Heart left ventricle (tissue), 16 donors: ENCODE data around the gene HELZ2. TPM values are rescaled to one million over a fixed set of nuclear protein-coding genes. Genes with fewer than 3 reads are reported as not detected.
A peak's percentile ranks its signal among the peaks of the same experiment; 100 is the strongest.

Experiments
- ATAC-seq, 4 donors: fragments of 200-7000 bp; cut with Tn5 transposase; one replicate each; pipeline ENCODE4 v1.9.1; 2020 to 2022; ENCODE audit warnings: moderate library complexity in 4 of 4, mild to moderate bottlenecking in 3 of 4, moderate number of reproducible peaks in 1 of 4
- DNase-seq, 5 donors: peaks; one replicate each; pipeline ENCODE4 v3.0.0-alpha.2; 2020
- H3K27ac ChIP-seq, 12 donors: fragments of 200-600 bp; sonication (generic) in 4 of 12; one replicate each; pipeline versions ENCODE4 v1.5.0 to v1.8.0; 2016 to 2022; ENCODE audit warnings: mild to moderate bottlenecking in 2 of 12
- H3K27me3 ChIP-seq, 9 donors: fragments of 200-600 bp; sonication (generic) in 2 of 9; one replicate each; pipeline versions ENCODE4 v1.5.1 to v1.8.0; 2016 to 2022; ENCODE audit warnings: mild to moderate bottlenecking in 3 of 9
- H3K36me3 ChIP-seq, 9 donors: fragments of 200-600 bp; sonication (generic) in 2 of 9; one replicate each; pipeline versions ENCODE4 v1.5.0 to v1.8.0; 2018 to 2022; ENCODE audit warnings: mild to moderate bottlenecking in 2 of 9
- H3K4me1 ChIP-seq, 12 donors: fragments of 200-600 bp; sonication (generic) in 4 of 12; one replicate each; pipeline versions ENCODE4 v1.5.0 to v1.8.0; 2016 to 2022; ENCODE audit warnings: mild to moderate bottlenecking in 3 of 12
- H3K4me3 ChIP-seq, 12 donors: fragments of 200-600 bp; sonication (generic) in 4 of 12; one replicate each; pipeline versions ENCODE4 v1.5.0 to v1.8.0; 2017 to 2022; ENCODE audit warnings: mild to moderate bottlenecking in 9 of 12, moderate library complexity in 4 of 12
- H3K9me3 ChIP-seq, 12 donors: fragments of 200-600 bp; sonication (generic) in 4 of 12; one replicate each; pipeline versions ENCODE4 v1.5.0 to v1.8.0; 2016 to 2022; ENCODE audit warnings: mild to moderate bottlenecking in 1 of 12
- POLR2A ChIP-seq, 2 donors: fragments of 450-650 bp; IDR thresholded peaks; one replicate each; pipeline ENCODE4 v1.6.1; 2017; ENCODE audit warnings: antibody characterized with exemption in 2 of 2, mild to moderate bottlenecking in 2 of 2, moderate library complexity in 2 of 2
- WGBS, 4 donors: extraction: QIAGEN DNeasy Blood & Tissue Kit in 2 of 4; methylation state at CpG; one replicate each; pipeline versions ENCODE4 v1.1.5 to v1.1.7; 2013 to 2018; 5-methylcytosine and 5-hydroxymethylcytosine counted together
- intact Hi-C, 10 donors: fragments of 100-400 bp; cut with DNase I; formaldehyde crosslinking; loops; one replicate each; pipeline versions ENCODE4 v1.11.1 to v1.14.2; 2022
- polyA plus RNA-seq, 2 donors: library from polyadenylated mRNA; stranded (reverse); fragments of 200-250 nt; gene quantifications; one replicate each; pipeline ENCODE4 v1.2.3, GENCODE V29; 2013
- total RNA-seq, 9 donors: library from RNA; depleted of rRNA in 2 of 9; stranded (reverse); fragments of >200 nt in 2 of 9; fragmentation: NEBNext Ultra II Directional in 3 of 9; extraction: Animal tissue kit (Norgen Biotek cat#: 25700) in 3 of 9; gene quantifications; one replicate each; pipeline versions ENCODE4 v1.1.0 to v1.2.4, GENCODE V29; 2016 to 2023
- TF ChIP-seq, protein P1 (sequence below), 12 donors: fragments of 200-600 bp; sonication (generic) in 4 of 12; IDR thresholded peaks; one replicate each; pipeline versions ENCODE4 v1.5.0 to v1.8.0; 2018 to 2022; ENCODE audit warnings: antibody characterized with exemption in 12 of 12, mild to moderate bottlenecking in 5 of 12
- donor health status: ischemic (EF 13 %, LVEDD 7.1; RV severe dilation, severe dysfunction).
- donor health status: healthy with polysubstance abuse.
- donor health status: DM: no; HTN: yes; CAD: no.
- donor health status: DM: no; HTN: no; CAD: no.
- donor health status: ischemic (EF 25% LVEDD 6.9; RV normal size, moderate dysfunction).
- donor health status: ischemic (EF 25% LVEDD 5.7; RV mildly dilated, moderate dysfunction).
- donor health status: healthy.
- donor health status: DM: yes; HTN: yes; CAD: no.
- donor health status: ischemic (EF 35%, LVEDD 5.7; RV mildly dilated, moderate dysfunction).
- donor health status: nonischemic (EF 11% LVEDD 7.7; RV severe dilation, severe dysfunction).
- donor health status: DM: yes; HTN: yes; CAD: no.
- donor health status: PGD.
- donor health status: ischemic (EF 29% LVEDD 5.4; RV normal size, mild dysfunction).
- donor health status: nonischemic (EF 23%, LVEDD 6.1; RV moderate dilation, normal function).

The HELZ2 gene
- total and polyA plus RNA-seq, 11 donors, result 7.2 to 34.6 (median 20.2) TPM

DNA sequence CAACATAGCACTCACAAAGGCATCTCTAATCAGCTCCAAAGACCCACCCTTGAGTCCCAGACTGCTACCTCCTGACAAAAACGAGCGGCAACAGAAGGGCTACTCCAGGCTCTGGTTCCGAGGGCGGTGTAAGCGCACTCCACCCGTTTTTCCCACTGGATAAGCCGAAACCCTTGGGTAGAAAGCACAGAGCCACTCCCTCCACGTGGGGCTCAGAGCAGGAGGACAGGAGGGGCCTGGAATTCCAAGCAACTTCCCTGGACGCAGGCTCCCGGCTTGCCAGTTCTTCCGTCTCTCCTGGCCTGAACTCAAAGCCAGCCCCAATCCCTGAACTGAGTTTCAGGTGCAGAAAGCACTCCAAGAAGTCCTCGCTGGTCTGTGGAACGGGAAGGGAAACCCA lies 45.5 kb upstream of the HELZ2 start:
- no peaks in the 10 kb centered on the region for H3K27me3 ChIP-seq
- H3K36me3 ChIP-seq, result peaks cover 0 to 57% (median 44%) of the 10 kb centered on the region in 9 donors
- TF ChIP-seq, protein P1, sequence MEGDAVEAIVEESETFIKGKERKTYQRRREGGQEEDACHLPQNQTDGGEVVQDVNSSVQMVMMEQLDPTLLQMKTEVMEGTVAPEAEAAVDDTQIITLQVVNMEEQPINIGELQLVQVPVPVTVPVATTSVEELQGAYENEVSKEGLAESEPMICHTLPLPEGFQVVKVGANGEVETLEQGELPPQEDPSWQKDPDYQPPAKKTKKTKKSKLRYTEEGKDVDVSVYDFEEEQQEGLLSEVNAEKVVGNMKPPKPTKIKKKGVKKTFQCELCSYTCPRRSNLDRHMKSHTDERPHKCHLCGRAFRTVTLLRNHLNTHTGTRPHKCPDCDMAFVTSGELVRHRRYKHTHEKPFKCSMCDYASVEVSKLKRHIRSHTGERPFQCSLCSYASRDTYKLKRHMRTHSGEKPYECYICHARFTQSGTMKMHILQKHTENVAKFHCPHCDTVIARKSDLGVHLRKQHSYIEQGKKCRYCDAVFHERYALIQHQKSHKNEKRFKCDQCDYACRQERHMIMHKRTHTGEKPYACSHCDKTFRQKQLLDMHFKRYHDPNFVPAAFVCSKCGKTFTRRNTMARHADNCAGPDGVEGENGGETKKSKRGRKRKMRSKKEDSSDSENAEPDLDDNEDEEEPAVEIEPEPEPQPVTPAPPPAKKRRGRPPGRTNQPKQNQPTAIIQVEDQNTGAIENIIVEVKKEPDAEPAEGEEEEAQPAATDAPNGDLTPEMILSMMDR (IDR thresholded peaks at IDR 0.05), result no peak
- no peak for TF ChIP-seq POLR2A (IDR thresholded peaks at IDR 0.05)
- 83 to 87% (median 85%) methylated on average over 13 of the region's 13 CpGs for WGBS, 4 donors
- H3K4me3 ChIP-seq, result no peak overlapping the region
- ATAC-seq (no peak), DNase-seq (peak in 2 of 5 donors; percentile 4 to 36)
- intact Hi-C loops, result loop anchor here in 2 of 10 donors (10.0 kb wide), 2 partner anchors 75 to 355 kb away; partner anchors contain the start of genes SAMD10 (in 1 of the 2) and SRMS (in 1 of the 2)
- no peaks in the 10 kb centered on the region for H3K9me3 ChIP-seq
- no peak overlapping the region for H3K27ac ChIP-seq
- H3K4me1 ChIP-seq, result no peaks in the 10 kb centered on the region

DNA sequence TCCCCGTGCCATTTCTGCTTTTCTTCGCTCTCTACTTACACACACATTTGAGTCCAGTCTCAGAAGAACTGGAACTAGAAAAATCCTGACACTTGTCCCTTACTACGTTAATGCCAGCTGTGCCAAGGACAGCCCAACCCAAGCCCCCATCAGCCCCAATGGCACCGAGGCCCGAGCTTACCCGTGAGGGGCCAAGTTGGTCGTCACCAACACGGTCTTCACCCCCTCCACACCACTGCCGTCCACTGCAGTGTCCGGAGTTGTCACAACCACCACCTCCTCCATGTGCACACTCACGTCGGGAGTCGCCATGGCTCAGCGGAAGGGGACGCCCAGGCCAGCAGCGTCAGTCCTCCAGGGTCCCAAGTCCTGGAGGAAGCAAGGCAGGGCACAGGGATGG lies 45.0 kb upstream of the HELZ2 start:
- no peak overlapping the region for H3K4me3 ChIP-seq
- peak in 1 of 4 donors; percentile 17 for ATAC-seq
- WGBS, 4 donors, result 91 to 96% (median 94%) methylated on average over 16 of the region's 16 CpGs
- TF ChIP-seq, protein P1 (IDR thresholded peaks at IDR 0.05), result no peak
- TF ChIP-seq POLR2A (IDR thresholded peaks at IDR 0.05), result no peak
- no peaks in the 10 kb centered on the region for H3K9me3 ChIP-seq
- intact Hi-C loops, result loop anchor here in 2 of 10 donors (10.0 kb wide), 2 partner anchors 74 to 356 kb away; partner anchors contain the start of genes SAMD10 (in 1 of the 2) and SRMS (in 1 of the 2)
- no peaks in the 10 kb centered on the region for H3K27me3 ChIP-seq
- H3K4me1 ChIP-seq, result no peaks in the 10 kb centered on the region
- peak in 1 of 5 donors; percentile 18 for DNase-seq
- no peak overlapping the region for H3K27ac ChIP-seq
- H3K36me3 ChIP-seq, result peaks cover 0 to 57% (median 44%) of the 10 kb centered on the region in 9 donors

GRCh38 chr20:63618291-63618980 lies 44.4 kb upstream of the HELZ2 start:
- no peaks in the 10 kb centered on the region for H3K4me1 ChIP-seq
- H3K27ac ChIP-seq, result no peak overlapping the region
- no peaks in the 10 kb centered on the region for H3K27me3 ChIP-seq
- no peak for ATAC-seq
- H3K36me3 ChIP-seq, result peaks cover 0 to 62% (median 44%) of the 10 kb centered on the region in 9 donors
- WGBS, 4 donors, result 83 to 85% (median 84%) methylated on average over 8 to 11 of the region's 11 CpGs
- H3K4me3 ChIP-seq, result no peak overlapping the region
- intact Hi-C loops, result loop anchor here in 2 of 10 donors (10.0 kb wide), 2 partner anchors 74 to 356 kb away; partner anchors contain the start of genes SAMD10 (in 1 of the 2) and SRMS (in 1 of the 2)
- peak in 1 of 5 donors; percentile 15 for DNase-seq
- H3K9me3 ChIP-seq, result no peaks in the 10 kb centered on the region
- TF ChIP-seq POLR2A (IDR thresholded peaks at IDR 0.05), result no peak
- TF ChIP-seq, protein P1 (IDR thresholded peaks at IDR 0.05), result no peak

GRCh38 chr20:63617876-63618265 lies 43.8 kb upstream of the HELZ2 start:
- H3K27ac ChIP-seq, result no peak overlapping the region
- DNase-seq, result peak in 1 of 5 donors; percentile 56
- TF ChIP-seq POLR2A (IDR thresholded peaks at IDR 0.05), result no peak
- TF ChIP-seq, protein P1 (IDR thresholded peaks at IDR 0.05), result no peak
- no peak for ATAC-seq
- H3K27me3 ChIP-seq, result no peaks in the 10 kb centered on the region
- peaks cover 0 to 5% (median 0%) of the 10 kb centered on the region in 12 donors for H3K4me1 ChIP-seq
- H3K9me3 ChIP-seq, result no peaks in the 10 kb centered on the region
- WGBS, 4 donors, result 87 to 92% (median 89%) methylated on average over 8 of the region's 8 CpGs
- intact Hi-C loops, result loop anchor here in 2 of 10 donors (10.0 kb wide), 2 partner anchors 73 to 357 kb away; partner anchors contain the start of genes SAMD10 (in 1 of the 2) and SRMS (in 1 of the 2)
- no peak overlapping the region for H3K4me3 ChIP-seq
- peaks cover 0 to 59% (median 44%) of the 10 kb centered on the region in 9 donors for H3K36me3 ChIP-seq
